HG03196 (cell line): Measurements from ENCODE around the gene ALG2.

ENCODE experiments used
- ATAC-seq: cut with Tn5 transposase; IDR thresholded peaks from one replicate; pipeline ENCODE4 v1.9.1; 2021; ENCODE audit not compliant: unreplicated experiment

The ALG2 gene

GRCh38 chr9:99221621-99222415 is at the start of gene ALG2, which contains the start of gene SEC61B:
ALG2 (minus strand) TSS chr9:99221942; CDS start chr9:99221894, 48 bp downstream.
SEC61B (plus strand) TSS chr9:99222282; CDS start chr9:99222364, 82 bp downstream.
- ATAC-seq: peak; percentile 91

- no peak for ATAC-seq
Observed at GRCh38 chr9:99270491-99270890, 48.7 kb upstream of the ALG2 start.

GRCh38 chr9:99269416-99269815 is 47.7 kb upstream of the ALG2 start:
- ATAC-seq: no peak

- peak; percentile 62 for ATAC-seq
Observed at GRCh38 chr9:99266255-99267023, 44.7 kb upstream of the ALG2 start.

GRCh38 chr9:99265691-99266090 is 43.9 kb upstream of the ALG2 start:
- no peak for ATAC-seq

GRCh38 chr9:99264070-99264680 is 42.4 kb upstream of the ALG2 start:
- ATAC-seq: no peak

GRCh38 chr9:99262949-99263418 is 41.2 kb upstream of the ALG2 start:
- ATAC-seq: peak; percentile 48

- ATAC-seq: no peak
Observed at GRCh38 chr9:99261923-99262322, 40.2 kb upstream of the ALG2 start.

GRCh38 chr9:99259231-99259918 is 37.6 kb upstream of the ALG2 start:
- no peak for ATAC-seq

- no peak for ATAC-seq
Observed at GRCh38 chr9:99257723-99258389, 36.1 kb upstream of the ALG2 start.

- ATAC-seq: no peak
Observed at GRCh38 chr9:99255651-99256050, 33.9 kb upstream of the ALG2 start.

GRCh38 chr9:99253772-99254431 is 32.2 kb upstream of the ALG2 start:
- ATAC-seq: peak; percentile 85

- peak; percentile 21 for ATAC-seq
Observed at GRCh38 chr9:99253134-99253533, 31.4 kb upstream of the ALG2 start.

GRCh38 chr9:99251157-99251556 is 29.4 kb upstream of the ALG2 start:
- no peak for ATAC-seq

GRCh38 chr9:99249619-99250018 is 27.9 kb upstream of the ALG2 start:
- ATAC-seq: no peak

GRCh38 chr9:99244344-99245260 is 22.9 kb upstream of the ALG2 start:
- ATAC-seq: peak; percentile 71

GRCh38 chr9:99241106-99241505 is 19.4 kb upstream of the ALG2 start:
- no peak for ATAC-seq

- no peak for ATAC-seq
Observed at GRCh38 chr9:99239341-99240060, 17.8 kb upstream of the ALG2 start.
